ENCODE data around the gene FSIP1. TPM values are rescaled to one million over a fixed set of nuclear protein-coding genes. Genes with fewer than 3 reads are reported as not detected.

Gene FSIP1
- total RNA-seq, 1 experiment from 2014 or later: 3.2 TPM

GRCh38 chr15:39743611-39744010 lies 39.0 kb downstream of the FSIP1 start:
- ChIA-PET POLR2A (no interaction called here), CTCF (no interaction called here)
- TF ChIP-seq CTCF (IDR thresholded peaks at IDR 0.05; ENCODE audit: unreplicated experiment): no peak
- H3K4me3 Mint-ChIP-seq (ENCODE audit: unreplicated experiment): no peak overlapping the region
- H3K27ac Mint-ChIP-seq (ENCODE audit: low read depth, unreplicated experiment): no peak overlapping the region
- H3K9me3 Mint-ChIP-seq (ENCODE audit: unreplicated experiment): no peaks in the 10 kb centered on the region
- no peaks in the 10 kb centered on the region for H3K27me3 Mint-ChIP-seq (ENCODE audit: insufficient read depth, unreplicated experiment)
- H3K36me3 Mint-ChIP-seq (ENCODE audit: insufficient read depth, unreplicated experiment): no peaks in the 10 kb centered on the region
- H3K4me1 Mint-ChIP-seq (ENCODE audit: insufficient read depth, unreplicated experiment): peaks cover 18% of the 10 kb centered on the region
- intact Hi-C loops (cut with micrococcal nuclease): no loop called here
- no TSS peak for BruUV-seq (replicated peaks)
- no peak for DNase-seq (ENCODE audit: unreplicated experiment)

GRCh38 chr15:39741258-39741657 lies 41.4 kb downstream of the FSIP1 start:
- POLR2A ChIA-PET: interaction anchor here (0.5 to 1.5 kb wide), 2 partner anchors 15 to 18 kb away, joined by 4 read pairs; no protein-coding TSS in a partner anchor
- BruUV-seq (replicated peaks): no TSS peak
- intact Hi-C loops (cut with micrococcal nuclease): no loop called here
- CTCF ChIA-PET: interaction anchor here (0.5 to 1.7 kb wide), 8 partner anchors 15 to 1745 kb away, joined by 3 to 7 read pairs (median 4); no protein-coding TSS in a partner anchor
- Mint-ChIP-seq H3K27ac (ENCODE audit: low read depth, unreplicated experiment) (no peak overlapping the region), H3K4me3 (ENCODE audit: unreplicated experiment) (no peak overlapping the region), H3K36me3 (ENCODE audit: insufficient read depth, unreplicated experiment) (no peaks in the 10 kb centered on the region), H3K9me3 (ENCODE audit: unreplicated experiment) (no peaks in the 10 kb centered on the region), H3K27me3 (ENCODE audit: insufficient read depth, unreplicated experiment) (no peaks in the 10 kb centered on the region), H3K4me1 (ENCODE audit: insufficient read depth, unreplicated experiment) (no peaks in the 10 kb centered on the region)
- DNase-seq (ENCODE audit: unreplicated experiment): no peak
- TF ChIP-seq CTCF (IDR thresholded peaks at IDR 0.05; ENCODE audit: unreplicated experiment): no peak

- no peak for TF ChIP-seq CTCF (IDR thresholded peaks at IDR 0.05; ENCODE audit: unreplicated experiment)
- H3K27me3 Mint-ChIP-seq (ENCODE audit: insufficient read depth, unreplicated experiment): no peaks in the 10 kb centered on the region
- no peaks in the 10 kb centered on the region for H3K36me3 Mint-ChIP-seq (ENCODE audit: insufficient read depth, unreplicated experiment)
- no peaks in the 10 kb centered on the region for H3K4me1 Mint-ChIP-seq (ENCODE audit: insufficient read depth, unreplicated experiment)
- no peak overlapping the region for H3K27ac Mint-ChIP-seq (ENCODE audit: low read depth, unreplicated experiment)
- BruUV-seq (replicated peaks): no TSS peak
- no peak for DNase-seq (ENCODE audit: unreplicated experiment)
- POLR2A ChIA-PET: interaction anchor here (0.5 to 0.6 kb wide), 2 partner anchors 144 to 968 kb away, joined by 3 read pairs; no protein-coding TSS in a partner anchor
- H3K9me3 Mint-ChIP-seq (ENCODE audit: unreplicated experiment): no peaks in the 10 kb centered on the region
- CTCF ChIA-PET: interaction anchor here (0.6 kb wide), 1 partner anchor 768 kb away, joined by 3 read pairs; no protein-coding TSS in a partner anchor
- intact Hi-C loops (cut with micrococcal nuclease): no loop called here
- H3K4me3 Mint-ChIP-seq (ENCODE audit: unreplicated experiment): no peak overlapping the region
Observed at GRCh38 chr15:39738998-39739397, 43.6 kb downstream of the FSIP1 start.

GRCh38 chr15:39737196-39737550 lies 45.5 kb downstream of the FSIP1 start:
- no peak for DNase-seq (ENCODE audit: unreplicated experiment)
- POLR2A ChIA-PET: no interaction called here
- Mint-ChIP-seq H3K27me3 (ENCODE audit: insufficient read depth, unreplicated experiment) (no peaks in the 10 kb centered on the region), H3K9me3 (ENCODE audit: unreplicated experiment) (no peaks in the 10 kb centered on the region), H3K27ac (ENCODE audit: low read depth, unreplicated experiment) (no peak overlapping the region), H3K36me3 (ENCODE audit: insufficient read depth, unreplicated experiment) (no peaks in the 10 kb centered on the region), H3K4me1 (ENCODE audit: insufficient read depth, unreplicated experiment) (no peaks in the 10 kb centered on the region), H3K4me3 (ENCODE audit: unreplicated experiment) (no peak overlapping the region)
- intact Hi-C loops (cut with micrococcal nuclease): no loop called here
- CTCF ChIA-PET: no interaction called here
- no peak for TF ChIP-seq CTCF (IDR thresholded peaks at IDR 0.05; ENCODE audit: unreplicated experiment)
- BruUV-seq (replicated peaks): no TSS peak
